ENCODE measurements around the gene DIP2C.

GRCh38 chr10:517872-518475 is 171.5 kb downstream of the DIP2C start:
- no peak for TF ChIP-seq CTCF (IDR thresholded peaks at IDR 0.05)
- TF ChIP-seq POLR2AphosphoS5 (IDR thresholded peaks at IDR 0.05): no peak
- TF ChIP-seq POLR2A (IDR thresholded peaks at IDR 0.05): no peak
